Suprapubic skin (tissue), 4 donors: ENCODE results near the gene LRRC8C.

Experiments
- CTCF ChIP-seq, 2 donors: fragments of 200-600 bp in 1 of 2; fragments of 450-650 bp in 1 of 2; sonication (generic) in 1 of 2; IDR thresholded peaks; one replicate each; pipeline ENCODE4 v1.5.1; 2016 to 2019; ENCODE audit warnings: antibody characterized with exemption in 2 of 2, mild to moderate bottlenecking in 1 of 2, moderate library complexity in 1 of 2
- EP300 ChIP-seq: sonication (generic); formaldehyde crosslinking; IDR thresholded peaks from one replicate; pipeline ENCODE4 v1.6.1; 2017; ENCODE audit warnings: antibody characterized with exemption
- POLR2A ChIP-seq, 2 donors: fragments of 450-650 bp; IDR thresholded peaks; one replicate each; pipeline ENCODE4 v1.6.1; 2017; ENCODE audit warnings: antibody characterized with exemption in 2 of 2, mild to moderate bottlenecking in 2 of 2, moderate library complexity in 2 of 2
- POLR2AphosphoS5 ChIP-seq, 3 donors: sonication (generic); formaldehyde crosslinking; IDR thresholded peaks; one replicate each; pipeline ENCODE4 v1.6.1; 2017; ENCODE audit warnings: antibody characterized with exemption in 3 of 3

GRCh38 chr1:89704014-89704413, 71.1 kb downstream of the LRRC8C start:
- TF ChIP-seq CTCF (IDR thresholded peaks at IDR 0.05) (no peak), POLR2AphosphoS5 (IDR thresholded peaks at IDR 0.05) (no peak), POLR2A (IDR thresholded peaks at IDR 0.05) (no peak), EP300 (no peak)
